K562 (cell line): Measurements from ENCODE around the gene PKHD1.

Experiments
- CTCF ChIP-seq, 3 experiments: IDR thresholded peaks in 2 of 3; conservative IDR thresholded peaks in 1 of 3; 2 replicates each; pipeline ENCODE4 v1.5.1; 2011 to 2012; ENCODE audit warnings: low read length in 3 of 3, mild to moderate bottlenecking in 3 of 3, control low read depth in 2 of 3, improper control_type of control experiment in 1 of 3, inconsistent platforms in 1 of 3, low read depth in 1 of 3, mixed read lengths in 1 of 3, moderate library complexity in 1 of 3; ENCODE audit not compliant: insufficient read depth in 2 of 3
- HCFC1 ChIP-seq: IDR thresholded peaks from 2 replicates; pipeline ENCODE4 v1.6.1; 2012; ENCODE audit warnings: low read depth, low read length, improper control_type of control experiment
- HEY1 ChIP-seq: fragments of 250-450 bp; sonication (Bioruptor Pico); IDR thresholded peaks from 2 replicates; pipeline ENCODE4 v1.5.0; 2020; ENCODE audit warnings: mild to moderate bottlenecking, moderate library complexity, borderline replicate concordance
- MCM2 ChIP-seq: fragments of 450-650 bp; IDR thresholded peaks from 2 replicates; pipeline ENCODE4 v1.6.1; 2017; ENCODE audit warnings: low read depth, mild to moderate bottlenecking
- MYC ChIP-seq, 2 experiments: fragments of 250-450 bp in 1 of 2; sonication (Bioruptor Pico) in 1 of 2; IDR thresholded peaks; 2 replicates each; pipeline versions ENCODE4 v1.5.1 to v1.6.1; 2012 to 2021; ENCODE audit warnings: low read depth in 2 of 2, borderline replicate concordance in 1 of 2, improper control_type of control experiment in 1 of 2, low read length in 1 of 2, mild to moderate bottlenecking in 1 of 2, moderate library complexity in 1 of 2
- MYNN ChIP-seq, 2 experiments: sonication (generic); formaldehyde crosslinking in 1 of 2; IDR thresholded peaks; 2 replicates each; pipeline versions ENCODE4 v1.5.0 to v1.6.1; 2016 to 2020; ENCODE audit warnings: antibody characterized with exemption in 1 of 2, missing genetic modification reagents in 1 of 2
- POLR2A ChIP-seq: fragments of 450-650 bp; conservative IDR thresholded peaks from 2 replicates; pipeline ENCODE4 v1.6.1; 2016
- RCOR1 ChIP-seq, 2 experiments: IDR thresholded peaks; 2 replicates each; pipeline ENCODE4 v1.6.1; 2012; ENCODE audit warnings: low read depth in 2 of 2, low read length in 2 of 2, borderline replicate concordance in 1 of 2, improper control_type of control experiment in 1 of 2
- SIN3A ChIP-seq, 2 experiments: fragments of 150-350 bp in 1 of 2; IDR thresholded peaks; 2 replicates each; pipeline ENCODE4 v1.6.1; 2011 to 2016; ENCODE audit warnings: borderline replicate concordance in 2 of 2, low read depth in 2 of 2, low read length in 2 of 2, mild to moderate bottlenecking in 2 of 2, moderate library complexity in 2 of 2; ENCODE audit not compliant: control insufficient read depth in 1 of 2
- ZBTB1 ChIP-seq: sonication (generic); formaldehyde crosslinking; IDR thresholded peaks from 2 replicates; pipeline ENCODE4 v1.8.1; 2023; ENCODE audit warnings: missing genetic modification reagents, low read depth, mild to moderate bottlenecking, borderline replicate concordance
- ZBTB33 ChIP-seq: sonication (generic); formaldehyde crosslinking; IDR thresholded peaks from 2 replicates; pipeline ENCODE4 v1.8.1; 2023; ENCODE audit warnings: mild to moderate bottlenecking, missing genetic modification reagents
- ZFP36 ChIP-seq: fragments of 150-350 bp; IDR thresholded peaks from 2 replicates; pipeline ENCODE4 v1.6.1; 2018; ENCODE audit warnings: low read length, low read depth; ENCODE audit not compliant: partially characterized antibody
- ZNF224 ChIP-seq: sonication (generic); formaldehyde crosslinking; IDR thresholded peaks from 2 replicates; pipeline ENCODE4 v1.8.0; 2022; ENCODE audit warnings: mild to moderate bottlenecking, missing genetic modification reagents

- TF ChIP-seq SIN3A (IDR thresholded peaks at IDR 0.05; ENCODE audit: borderline replicate concordance in 2 of 2, control insufficient read depth in 1 of 2, low read depth in 2 of 2, low read length in 2 of 2) (no peak), MYC (IDR thresholded peaks at IDR 0.05; ENCODE audit: low read depth, low read length) (no peak), MYC (CRISPR knock-in tag; IDR thresholded peaks at IDR 0.05; ENCODE audit: borderline replicate concordance, low read depth) (no peak), RCOR1 (IDR thresholded peaks at IDR 0.05; ENCODE audit: borderline replicate concordance in 1 of 2, low read depth in 2 of 2, low read length in 2 of 2) (no peak), HCFC1 (no peak), ZBTB1 (CRISPR knock-in tag) (no peak), CTCF (IDR thresholded peaks at IDR 0.05 in 2 of 3, conservative IDR thresholded peaks at IDR 0.05 in 1 of 3; ENCODE audit: insufficient read depth in 2 of 3, low read depth in 1 of 3, low read length in 3 of 3) (no peak), HEY1 (CRISPR knock-in tag) (no peak), ZFP36 (no peak), MYNN (IDR thresholded peaks at IDR 0.05) (no peak), MYNN (CRISPR knock-in tag; IDR thresholded peaks at IDR 0.05) (no peak), ZNF224 (CRISPR knock-in tag) (no peak), POLR2A (no peak), MCM2 (no peak), ZBTB33 (CRISPR knock-in tag) (no peak)
Observed at GRCh38 chr6:51827580-51827979, 259.8 kb downstream of the PKHD1 start.
